ENCODE measurements around the gene TEAD4.

The TEAD4 gene

GRCh38 chr12:3085341-3086139, 126.3 kb downstream of the TEAD4 start:
- peak; percentile 22 for DNase-seq

GRCh38 chr12:3086211-3086610, 127.0 kb downstream of the TEAD4 start:
- no peak for DNase-seq

GRCh38 chr12:3086729-3087323, 127.6 kb downstream of the TEAD4 start:
- peak; percentile 12 for DNase-seq

GRCh38 chr12:3087758-3088650, 128.8 kb downstream of the TEAD4 start:
- peak; percentile 43 for DNase-seq

- DNase-seq, result no peak
These were observed 130.4 kb downstream of the TEAD4 start for GRCh38 chr12:3089588-3089987.
